Hematopoietic multipotent progenitor cell treated with erythropoietin and hydrocortisone succinate and interleukin-3 and kit ligand, for 4 days (in vitro differentiated cells): ENCODE data around the gene ESYT2.
"Not testable (repeated sequence)": the region's sequence is repeated elsewhere in the genome, so short reads cannot be mapped to it uniquely, and the experiment has no call there.

Source experiments
- DNase-seq: peaks from one replicate; pipeline ENCODE4 v3.0.0-alpha.2; 2015

The ESYT2 gene

DNA sequence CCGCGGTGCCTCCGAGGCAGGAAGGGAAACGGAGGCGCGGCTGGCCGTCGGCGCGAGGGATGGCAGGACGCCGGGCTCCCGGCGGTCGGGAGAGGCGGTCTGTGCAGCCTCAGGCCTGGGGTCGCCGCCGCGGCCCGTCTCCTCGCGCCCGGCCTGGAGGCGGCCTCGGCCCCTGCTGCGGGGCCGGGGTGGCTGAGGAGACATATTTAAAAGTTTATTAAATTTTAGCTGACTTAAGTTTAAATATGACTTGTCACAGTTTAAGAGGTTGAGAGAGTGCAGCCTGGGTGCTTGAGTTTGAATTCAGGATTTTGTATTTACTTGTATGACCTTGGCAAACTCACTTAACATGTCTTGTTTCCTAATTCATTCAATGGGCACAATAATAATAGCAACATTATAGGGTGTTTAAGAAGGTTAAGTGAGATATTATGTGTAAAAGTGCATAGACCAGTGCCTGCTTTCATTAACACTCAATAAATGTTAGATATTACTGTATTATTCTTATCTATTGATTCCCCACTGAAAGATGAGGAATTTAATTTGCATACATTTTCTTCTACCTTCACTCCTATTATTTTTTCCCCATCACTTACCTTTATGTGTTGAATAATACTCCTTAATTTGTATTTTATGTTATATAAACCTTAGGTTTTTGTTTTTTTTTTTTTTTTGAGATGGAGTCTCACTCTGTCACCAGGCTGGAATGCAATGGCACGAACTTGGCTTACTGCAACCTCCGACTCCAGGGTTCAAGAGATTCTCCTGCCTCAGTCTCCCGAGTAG, 27.8 kb upstream of the ESYT2 start:
- peak; percentile 35 for DNase-seq

DNA sequence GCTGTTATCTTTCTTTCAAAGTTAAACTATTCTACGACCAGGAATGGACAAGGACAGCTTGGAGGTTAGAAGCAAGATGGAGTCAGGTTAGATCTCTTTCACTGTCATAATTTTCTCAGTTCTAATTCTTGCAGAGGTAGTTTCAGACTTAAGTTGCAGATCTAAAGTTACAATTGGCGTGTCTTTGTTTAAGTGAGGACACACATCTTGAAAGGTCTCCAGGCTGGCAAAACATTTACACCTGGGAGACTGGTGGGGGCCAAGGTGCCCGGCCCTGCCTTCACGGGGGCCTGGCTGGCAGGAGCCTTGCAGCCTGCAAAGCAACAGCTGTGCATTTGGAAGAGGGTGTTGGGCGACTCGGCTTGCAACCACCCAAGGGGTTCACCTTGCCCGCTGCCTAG, 25.4 kb upstream of the ESYT2 start:
- DNase-seq = no peak

DNA sequence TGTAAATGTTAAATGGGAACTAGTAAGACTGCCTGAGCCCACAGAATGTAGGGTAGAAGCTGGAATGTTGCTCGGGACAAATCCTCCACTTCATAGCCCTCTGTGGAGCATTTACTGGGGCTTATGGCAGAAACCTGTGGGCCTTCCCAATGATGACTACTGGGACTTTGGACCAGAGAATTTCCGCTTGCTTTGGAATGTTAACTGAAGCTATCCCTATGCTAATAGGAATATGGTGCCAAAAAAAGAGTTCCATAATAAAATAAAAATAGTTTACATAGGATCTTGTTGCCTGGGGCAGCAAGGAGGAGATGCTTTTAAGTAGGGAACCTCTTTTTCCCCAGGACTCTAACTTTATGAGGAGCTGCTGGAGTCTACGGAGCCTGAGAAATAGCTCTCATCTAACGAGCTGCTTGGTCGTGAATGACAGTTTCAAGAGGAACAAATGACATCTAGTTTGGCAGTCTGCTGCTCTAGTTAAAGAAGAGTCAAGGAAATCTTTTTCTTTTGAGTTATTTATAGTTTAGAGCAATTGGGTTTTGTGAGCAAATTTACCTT, 21.3 kb upstream of the ESYT2 start:
- DNase-seq = no peak

DNA sequence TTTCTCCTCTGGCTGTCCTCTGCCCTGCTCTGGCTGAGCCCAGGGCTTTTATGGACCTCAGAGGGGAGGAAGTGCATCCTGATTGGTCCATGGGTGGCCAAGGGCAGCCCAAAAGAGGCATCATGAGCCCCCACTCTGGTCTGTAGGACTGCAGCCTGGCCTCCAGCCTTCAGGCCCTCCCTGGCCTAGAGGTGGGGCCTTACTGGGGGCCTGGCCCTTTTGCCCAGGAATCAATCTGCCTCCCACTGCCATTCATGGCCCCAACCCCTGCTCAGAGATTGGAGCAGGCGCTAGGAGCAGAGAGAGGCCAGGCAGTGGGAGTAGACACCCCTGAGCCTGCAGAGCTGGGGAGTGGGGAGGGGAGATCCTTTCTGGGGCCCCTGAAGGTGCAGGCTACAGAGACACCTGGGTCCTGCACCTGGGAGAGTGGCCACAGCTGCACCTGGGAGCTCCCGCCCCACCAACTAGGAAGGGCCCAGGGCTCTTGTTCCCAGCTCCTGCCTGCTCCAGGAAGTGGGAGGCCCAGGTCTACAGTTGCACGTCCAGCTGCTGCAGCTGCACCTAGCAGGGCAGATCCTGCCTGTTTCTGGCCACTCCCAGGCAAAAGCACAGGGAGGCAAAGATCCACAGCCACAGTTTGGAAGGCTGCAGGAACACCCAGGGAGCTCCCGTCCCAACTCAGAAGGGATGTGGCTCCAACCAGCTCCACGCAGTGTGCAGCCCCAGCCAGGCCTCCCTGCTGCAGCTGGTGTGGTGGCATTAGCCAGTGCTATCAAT, 20.6 kb upstream of the ESYT2 start:
- no peak for DNase-seq

DNA sequence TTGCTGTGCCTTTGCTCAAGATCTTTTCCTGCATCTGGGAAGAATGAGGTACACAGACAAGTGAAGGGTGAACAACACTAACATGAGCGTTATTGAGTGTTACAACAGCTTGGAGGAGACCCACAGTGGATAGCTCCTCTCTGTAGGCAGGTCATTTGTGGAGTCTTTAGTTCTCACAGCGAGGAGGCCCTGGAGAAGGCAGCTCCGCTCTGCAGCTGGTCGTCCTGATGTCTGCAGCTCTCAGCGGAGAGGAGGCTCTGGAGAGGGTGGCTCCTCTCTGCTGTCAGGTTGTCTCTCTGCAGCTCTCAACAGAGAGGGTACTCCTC, 20.1 kb upstream of the ESYT2 start:
- no peak for DNase-seq

DNA sequence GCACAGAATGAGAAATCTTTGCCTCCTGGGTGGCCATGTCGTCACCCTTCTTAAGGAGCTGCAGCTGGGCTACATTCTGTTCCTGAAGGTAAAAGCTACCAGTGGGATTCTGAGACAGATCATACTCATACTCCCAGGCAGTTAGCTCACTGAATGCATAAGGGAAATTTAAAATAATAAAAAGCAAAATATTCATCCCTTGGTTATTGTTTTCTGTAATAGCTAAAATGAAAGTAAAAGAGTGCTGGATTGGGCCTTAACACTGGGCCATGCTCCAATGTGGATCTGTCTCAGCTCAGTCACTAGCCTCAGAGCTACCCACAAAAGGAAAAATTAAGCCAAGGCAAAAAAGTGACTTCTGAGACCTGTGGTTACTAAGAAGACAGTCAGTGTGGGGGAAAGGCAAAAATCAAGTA, 18.1 kb upstream of the ESYT2 start:
- no peak for DNase-seq

DNA sequence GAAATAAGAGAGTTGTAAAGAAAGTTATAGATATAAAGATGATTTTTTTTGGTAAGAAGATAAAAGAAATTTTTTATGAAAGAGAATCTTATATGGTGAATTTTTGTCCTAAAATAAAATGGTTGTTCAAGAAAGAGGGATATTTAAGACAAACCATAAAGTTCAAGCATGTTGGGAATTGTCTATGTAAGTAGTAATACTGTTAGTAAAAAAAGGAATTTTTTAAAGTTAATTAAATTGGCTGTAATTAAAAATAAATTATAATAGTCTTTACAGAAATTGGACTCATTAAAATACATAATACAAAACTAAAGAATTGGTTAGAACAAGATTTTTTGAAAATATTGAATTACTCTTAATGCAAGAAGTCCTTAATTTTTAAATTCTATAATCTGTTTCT, 17.0 kb upstream of the ESYT2 start:
- DNase-seq = no peak

DNA sequence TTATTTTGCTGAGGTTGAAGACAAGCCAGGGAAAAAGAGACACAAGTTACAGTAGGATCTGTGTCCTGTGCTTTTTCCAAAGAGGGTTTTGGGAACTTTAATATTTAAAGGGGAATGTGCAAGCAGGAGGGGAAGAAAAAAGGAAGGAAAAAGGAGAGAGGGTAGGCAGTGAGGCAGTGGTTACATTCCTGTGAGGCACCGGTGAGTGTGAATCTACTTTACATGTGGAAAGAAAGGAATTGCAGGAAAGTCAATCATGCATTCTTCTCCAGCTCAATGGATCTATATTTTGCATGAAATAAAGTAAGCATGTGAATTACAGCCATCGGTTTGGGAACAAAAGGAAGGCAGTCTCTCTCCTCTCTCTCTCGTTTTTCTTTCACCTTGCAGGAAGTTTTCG, 14.5 kb upstream of the ESYT2 start:
- no peak for DNase-seq

DNA sequence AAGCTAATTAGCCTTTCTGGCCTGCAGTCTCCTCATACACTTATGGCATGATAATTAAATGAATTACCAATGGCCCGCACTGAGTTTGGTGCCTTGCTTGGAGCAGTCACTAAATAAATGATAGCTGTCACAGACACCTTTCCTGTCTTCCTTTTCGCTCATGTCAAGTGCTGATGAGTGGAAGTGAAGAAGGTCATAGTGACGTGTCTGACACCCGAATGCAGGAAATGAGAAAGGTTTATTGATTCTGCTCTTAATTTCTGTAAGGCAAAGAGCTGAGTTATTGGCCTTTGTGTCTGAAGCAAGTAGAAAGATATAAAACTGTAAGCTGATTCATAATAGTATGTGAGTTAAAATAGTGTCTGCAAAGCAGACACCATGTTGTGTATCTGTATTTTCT, 13.2 kb upstream of the ESYT2 start:
- DNase-seq = no peak

DNA sequence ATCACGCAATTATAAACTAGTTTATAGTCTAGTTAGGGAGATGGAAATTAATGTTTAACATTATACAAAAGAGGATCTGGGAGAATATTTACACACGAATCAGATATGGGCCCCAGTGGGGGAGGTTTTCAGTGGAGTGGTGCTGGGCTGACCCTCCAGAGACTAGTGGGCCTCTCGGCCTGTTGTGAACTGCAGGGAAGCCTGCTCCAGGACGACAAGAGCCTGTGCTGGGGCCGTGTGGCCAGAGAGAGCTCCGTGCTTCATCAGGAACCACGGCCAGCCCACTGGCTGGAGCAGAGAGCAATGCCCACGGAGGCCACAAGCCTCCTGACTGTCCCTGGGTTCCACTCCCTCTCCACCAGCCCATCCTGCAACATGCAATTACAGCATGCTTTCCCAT, 11.3 kb upstream of the ESYT2 start:
- no peak for DNase-seq

DNA sequence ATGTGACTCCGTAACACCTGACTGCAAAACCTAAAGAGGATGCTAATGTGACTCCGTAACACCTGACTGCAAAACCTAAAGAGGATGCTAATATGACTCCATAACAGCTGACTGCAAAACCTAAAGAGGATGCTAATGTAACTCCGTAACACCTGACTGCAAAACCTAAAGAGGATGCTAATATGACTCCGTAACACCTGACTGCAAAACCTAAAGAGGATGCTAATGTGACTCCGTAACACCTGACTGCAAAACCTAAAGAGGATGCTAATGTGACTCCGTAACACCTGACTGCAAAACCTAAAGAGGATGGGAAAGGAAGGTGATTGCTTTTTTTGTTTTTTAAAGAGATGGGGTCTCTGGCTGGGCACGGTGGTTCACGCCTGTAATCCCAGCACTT, 9.9 kb upstream of the ESYT2 start:
- not testable (repeated sequence) for DNase-seq

DNA sequence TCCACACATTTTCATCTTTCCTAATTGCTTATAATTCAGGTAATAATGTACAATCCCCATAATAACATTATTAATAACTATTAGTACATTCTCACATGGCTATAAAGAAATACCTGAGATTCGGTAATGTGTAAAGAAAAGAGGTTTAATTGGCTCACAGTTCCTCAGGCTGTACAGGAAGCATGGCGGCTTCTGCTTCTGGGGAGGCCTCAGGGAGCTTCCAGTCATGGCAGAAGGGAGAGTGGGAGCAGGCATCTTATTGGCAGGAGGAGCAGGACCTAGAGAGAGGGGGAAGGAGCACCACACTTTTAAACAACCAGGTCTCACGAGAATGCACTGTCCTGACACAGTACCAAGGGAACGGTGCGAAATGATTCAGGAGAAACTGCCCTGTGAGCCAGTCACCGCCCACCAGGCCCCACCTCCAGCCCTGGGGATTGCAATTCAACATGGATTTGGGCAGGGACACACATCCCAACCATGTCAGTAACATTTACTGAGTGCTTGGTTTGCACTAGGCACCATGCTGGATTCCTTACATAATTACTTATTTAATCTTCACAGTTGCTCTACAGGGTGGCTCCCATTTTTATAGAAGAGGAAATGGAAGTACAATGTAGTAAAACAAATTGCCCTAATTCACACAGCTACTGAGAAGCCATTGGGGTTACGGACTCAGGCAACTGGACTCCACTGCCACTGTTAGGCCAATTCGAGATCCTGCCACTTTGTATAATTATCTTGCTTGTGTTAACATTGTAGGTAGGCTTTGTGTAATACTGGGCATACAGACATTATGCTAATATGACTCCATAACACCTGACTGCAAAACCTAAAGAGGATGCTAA, 8.7 kb upstream of the ESYT2 start:
- DNase-seq = no peak

DNA sequence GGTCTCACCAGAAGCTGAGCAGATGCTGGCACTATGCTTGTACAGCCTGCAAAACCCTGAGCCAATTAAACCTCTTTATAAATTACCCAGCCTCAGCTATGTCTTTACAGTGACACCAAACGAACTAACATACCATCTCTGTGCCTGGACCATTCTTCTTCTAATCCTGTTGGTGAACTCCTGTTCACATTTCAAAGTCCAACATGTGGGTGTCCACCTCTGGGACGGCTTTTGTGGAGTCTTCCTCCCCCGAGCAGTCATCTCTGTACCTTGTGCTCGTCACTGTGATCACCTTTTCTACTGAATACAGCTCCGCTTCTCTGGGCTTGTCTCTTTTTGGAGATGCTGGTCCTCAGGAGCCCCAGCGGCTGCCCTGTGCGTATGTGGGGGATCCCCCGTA, 7.4 kb upstream of the ESYT2 start:
- no peak for DNase-seq

DNA sequence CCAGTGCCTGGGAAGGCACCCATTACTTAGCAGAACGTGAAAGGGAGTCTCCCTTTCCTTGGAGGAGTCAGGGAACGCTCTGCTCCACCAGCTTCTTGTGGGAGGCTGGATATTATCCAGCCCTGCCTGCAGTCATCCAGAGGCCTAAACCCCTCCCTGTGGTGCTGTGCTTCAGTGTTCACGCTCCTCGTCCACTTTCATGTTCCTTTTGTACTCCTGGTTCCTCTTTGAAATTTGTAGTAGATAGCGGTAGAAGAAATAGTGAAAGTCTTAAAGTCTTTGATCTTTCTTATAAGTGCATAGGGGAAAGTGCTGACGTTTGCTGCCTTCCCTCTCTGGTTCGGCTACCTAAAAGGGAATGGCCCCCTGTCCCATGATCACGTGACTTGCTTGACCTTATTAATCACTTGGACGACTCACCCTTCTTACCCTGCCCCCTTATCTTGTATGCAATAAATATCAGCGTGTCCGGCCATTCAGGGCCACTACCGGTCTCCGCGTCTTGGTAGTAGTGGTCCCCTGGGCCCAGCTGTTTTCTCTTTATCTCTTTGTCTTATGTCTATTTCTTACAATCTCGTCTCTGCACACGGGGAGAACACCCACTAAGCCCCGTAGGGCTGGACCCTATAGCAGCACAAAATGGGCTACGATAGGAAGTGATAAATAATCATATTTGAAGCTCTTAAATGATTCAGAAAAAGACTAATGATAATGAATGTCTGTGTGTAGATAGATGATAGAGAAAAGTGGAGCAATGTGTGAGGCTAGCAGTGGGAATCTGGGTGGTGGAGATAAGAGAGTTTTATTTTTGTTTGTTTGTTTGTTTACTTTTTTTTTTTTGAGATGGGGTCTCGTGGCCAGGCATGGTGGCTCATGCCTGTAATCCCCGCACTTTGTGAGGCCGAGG, 5.8 kb upstream of the ESYT2 start:
- DNase-seq = peak; percentile 32

DNA sequence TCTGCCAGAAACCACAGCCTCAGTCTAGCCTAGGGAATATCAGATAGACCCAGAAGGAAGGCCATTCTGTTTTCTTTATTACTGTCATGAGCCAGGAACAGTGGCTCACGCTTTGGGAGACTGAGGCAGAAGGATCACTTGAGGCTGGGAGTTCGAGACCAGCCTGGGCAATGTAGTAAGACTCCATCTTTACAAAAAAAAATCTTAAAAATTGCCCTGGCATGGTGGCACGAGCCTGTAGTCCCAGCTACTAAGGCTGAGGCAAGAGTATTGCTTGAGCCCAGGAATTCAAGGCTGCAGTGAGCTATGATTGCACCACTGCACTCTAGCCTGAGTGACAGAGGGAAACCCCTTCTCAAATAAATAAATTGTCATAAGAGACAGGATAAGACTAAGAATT, 3.7 kb upstream of the ESYT2 start:
- no peak for DNase-seq

DNA sequence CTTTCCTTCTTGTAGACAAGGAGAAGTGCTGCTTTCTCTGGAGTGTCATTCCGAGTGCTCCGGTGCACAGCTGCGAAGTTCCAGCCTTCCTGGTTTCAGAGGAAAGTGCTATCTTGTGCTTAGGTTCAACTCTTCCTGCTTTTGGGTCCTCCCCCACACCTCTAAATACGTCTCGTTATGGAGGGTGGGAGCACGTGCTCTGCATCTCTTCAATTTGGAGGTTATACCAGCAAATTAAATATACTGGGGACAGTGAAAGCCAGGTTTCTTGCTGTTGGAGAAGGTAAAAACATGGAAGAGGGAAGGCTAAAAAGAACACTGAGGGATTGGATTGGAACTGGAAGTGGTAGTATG, 2.4 kb upstream of the ESYT2 start:
- no peak for DNase-seq

DNA sequence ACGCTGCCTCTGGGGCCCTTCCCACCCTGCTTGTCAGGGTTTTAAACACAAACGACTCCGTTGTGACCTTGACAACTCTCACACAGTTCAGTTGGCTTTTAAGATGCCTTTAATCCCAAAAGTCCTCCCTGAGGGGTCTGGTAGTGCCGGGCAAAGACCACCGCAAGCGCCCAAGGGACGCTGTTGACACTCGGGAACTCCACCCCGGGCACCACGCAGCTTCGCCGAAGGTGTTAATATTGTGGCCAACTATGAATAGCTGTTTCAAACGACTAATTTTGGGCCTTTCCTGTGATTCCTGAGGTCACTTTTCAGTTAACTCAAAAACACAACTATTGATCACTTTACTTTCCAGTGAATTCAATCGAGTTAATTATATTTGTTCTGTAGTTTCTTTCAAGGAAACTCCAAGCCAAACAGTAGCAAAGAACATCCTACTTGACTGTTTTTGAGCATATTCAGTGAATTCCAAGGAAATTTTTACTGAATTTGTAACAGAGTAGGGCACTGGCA, 958 bp upstream of the ESYT2 start:
- no peak for DNase-seq

DNA sequence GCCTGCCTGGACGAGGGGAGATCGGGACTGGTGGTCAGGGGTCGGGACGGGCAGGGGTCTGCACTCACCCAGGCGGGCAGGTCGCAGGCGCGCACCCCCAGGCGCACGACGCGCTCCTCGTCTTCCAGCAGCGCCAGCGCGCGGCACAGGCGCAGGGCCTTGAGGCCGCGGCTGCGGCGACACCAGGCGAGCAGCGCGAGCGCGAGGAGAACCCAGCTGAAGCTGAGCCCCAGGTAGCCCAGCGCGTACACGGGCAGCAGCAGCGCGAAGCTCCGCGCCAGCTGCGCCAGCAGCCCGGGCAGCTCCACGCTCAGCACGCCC, 328 bp downstream of the ESYT2 start:
- DNase-seq = peak; percentile 92

DNA sequence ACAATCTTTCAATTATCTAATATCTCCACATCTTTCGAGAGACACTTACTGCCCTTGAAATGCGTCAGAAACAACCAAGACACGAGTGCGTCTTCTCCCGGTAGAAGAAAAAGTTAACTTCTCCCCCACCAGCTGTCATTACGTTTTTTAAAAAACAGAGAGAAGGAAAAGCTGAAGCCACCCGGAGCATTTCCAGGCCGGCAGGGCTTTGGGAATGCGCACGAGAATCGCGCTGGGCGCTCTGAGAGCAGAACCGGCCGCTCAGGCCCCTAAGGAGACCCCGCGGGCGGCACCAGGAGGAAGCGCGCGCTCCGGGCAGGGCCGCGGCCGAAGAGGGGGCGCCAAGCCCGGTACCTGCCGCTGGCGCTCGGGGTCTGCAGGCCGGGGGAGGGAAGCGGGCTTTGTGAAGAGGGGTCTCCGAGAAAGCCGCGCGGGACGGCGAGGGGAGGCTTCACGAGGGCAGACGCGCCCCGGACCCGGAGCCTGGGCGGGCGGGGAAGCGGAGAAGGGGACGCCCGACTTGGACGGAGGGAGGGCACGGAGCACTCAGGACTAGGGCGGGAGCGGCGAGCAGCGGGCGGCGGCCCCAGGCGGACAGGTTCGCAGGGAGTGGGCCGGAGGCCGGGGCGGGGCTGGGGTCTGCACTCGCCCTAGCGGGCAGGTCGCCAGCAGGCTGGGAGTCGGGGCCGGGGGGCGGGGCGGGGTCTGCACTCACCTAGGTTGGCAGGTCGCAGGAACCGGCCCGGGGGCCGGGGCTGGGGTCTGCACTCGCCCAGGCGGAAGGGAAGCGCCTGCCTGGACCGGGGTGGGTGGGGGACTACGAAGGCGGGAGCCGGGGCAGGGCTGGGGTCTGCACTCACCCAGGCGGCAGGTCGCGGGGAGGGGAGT, 932 bp downstream of the ESYT2 start:
- peak; percentile 55 for DNase-seq

DNA sequence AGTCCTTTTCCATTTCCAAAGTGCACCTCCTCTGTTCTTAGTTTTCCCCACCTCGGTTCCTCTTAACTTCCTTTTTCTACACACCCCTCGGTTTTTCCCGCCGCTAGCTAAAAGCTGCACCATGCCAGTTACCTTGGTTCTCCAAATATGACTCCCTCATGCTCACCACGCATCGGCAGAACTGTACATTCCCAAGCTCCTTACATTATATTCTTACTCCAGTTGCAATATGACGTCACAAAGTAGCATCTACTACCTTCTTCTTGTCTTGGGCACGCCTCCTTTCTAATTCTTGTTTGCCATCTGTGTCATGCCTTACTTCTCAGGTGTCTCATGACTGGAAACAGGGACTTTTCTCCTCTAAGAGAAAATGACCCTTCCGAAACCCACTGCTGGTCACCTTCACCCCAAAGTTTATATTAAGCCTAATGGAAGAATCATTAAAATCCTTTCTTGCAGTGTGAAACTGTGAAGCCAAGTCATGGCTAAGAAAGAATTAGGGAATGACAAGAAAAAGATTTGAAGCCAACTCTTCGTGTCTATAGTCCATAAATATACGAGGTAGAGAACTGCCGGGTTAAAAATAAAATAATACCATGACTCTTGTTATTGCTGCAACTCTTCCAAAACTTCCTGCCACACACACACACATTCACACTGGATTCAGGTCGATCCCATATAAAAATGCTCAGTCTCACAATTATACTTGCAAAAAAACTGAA, 1.7 kb downstream of the ESYT2 start:
- peak; percentile 69 for DNase-seq
